GM19372 (cell line): ENCODE results near the gene APLP2.
A peak's percentile ranks its signal among the peaks of the same experiment; 100 is the strongest.

ENCODE experiments used
- ATAC-seq: cut with Tn5 transposase; IDR thresholded peaks from one replicate; pipeline ENCODE4 v1.9.1; 2021; ENCODE audit warnings: mild to moderate bottlenecking, low read depth, moderate library complexity; ENCODE audit not compliant: unreplicated experiment

The APLP2 gene

GRCh38 chr11:130054966-130055365, 14.7 kb upstream of the APLP2 start:
- ATAC-seq = no peak

DNA sequence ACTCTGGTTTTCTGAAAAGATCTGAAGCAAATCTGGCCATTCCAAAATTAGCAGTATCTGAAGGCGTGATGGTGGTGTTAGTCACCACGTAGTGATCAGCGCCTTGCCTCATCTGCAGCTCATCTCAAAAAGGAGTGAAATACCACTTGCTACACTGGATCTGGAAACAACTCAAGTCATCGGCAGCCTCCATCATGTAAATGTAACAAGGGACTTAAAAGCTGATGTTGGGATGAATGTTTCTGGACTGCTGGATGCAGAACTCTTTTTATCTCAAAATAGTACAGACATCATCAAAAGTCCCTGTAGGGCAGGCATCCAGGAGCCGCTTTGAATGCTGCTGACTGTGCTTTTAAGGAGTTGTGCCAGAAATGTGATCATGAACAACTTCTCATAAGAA, 14.1 kb upstream of the APLP2 start:
- ATAC-seq = no peak

DNA sequence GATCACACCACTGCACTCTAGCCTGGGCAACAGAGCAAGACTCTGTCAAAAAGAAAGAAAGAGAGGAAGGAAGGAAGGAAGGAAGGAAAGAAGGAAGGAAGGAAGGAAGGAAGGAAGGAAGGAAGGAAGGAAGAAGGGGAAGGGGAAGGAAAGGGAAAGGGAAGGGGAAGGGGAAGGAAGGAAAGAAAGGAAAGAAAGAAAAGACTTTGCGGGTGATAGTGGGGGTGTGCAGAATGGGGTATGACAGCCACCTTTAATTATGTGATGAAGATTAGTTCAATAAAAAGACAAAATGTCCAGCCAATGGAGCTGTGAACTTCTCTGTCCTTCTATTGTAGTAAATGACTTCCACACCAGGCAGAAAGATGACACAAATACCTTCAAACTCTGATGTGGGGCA, 8.7 kb upstream of the APLP2 start:
- no peak for ATAC-seq

DNA sequence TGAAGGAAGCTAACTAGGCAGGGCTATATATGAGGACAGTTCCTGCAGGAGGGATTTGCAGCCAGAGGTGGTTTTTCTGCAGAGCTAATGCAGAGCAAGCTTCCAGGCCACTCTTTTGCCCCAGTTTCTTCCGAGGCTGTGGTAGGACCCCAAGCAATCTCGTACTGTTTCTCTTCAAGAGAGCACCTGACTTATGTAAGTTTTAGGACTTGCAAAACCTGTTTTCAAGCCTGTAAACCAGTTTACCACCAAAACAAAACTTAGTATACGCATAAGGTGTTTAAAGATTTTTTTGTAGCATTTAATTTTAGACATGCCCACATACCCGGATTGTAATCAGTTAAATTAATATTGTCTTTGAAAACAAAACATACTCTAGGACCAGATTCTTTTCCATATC, 7.7 kb upstream of the APLP2 start:
- ATAC-seq = no peak

DNA sequence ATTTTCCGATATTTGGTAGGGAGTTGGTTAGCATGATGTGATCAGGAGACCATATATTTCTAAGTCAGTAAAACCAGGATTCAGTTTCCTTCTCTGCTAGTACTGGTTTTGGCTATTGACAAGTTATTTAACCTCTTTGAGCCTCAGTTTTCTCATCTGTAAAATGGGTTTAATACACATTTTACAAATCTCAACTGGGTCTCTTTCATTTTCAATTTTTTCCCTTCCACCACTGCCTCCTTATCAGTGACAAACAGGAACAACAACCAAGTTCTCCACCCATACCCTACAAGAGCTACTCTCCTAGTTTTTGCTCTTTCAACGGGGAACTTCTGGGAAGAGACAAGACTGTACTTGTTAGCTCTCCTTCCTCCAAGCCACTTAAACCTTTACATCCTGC, 6.2 kb upstream of the APLP2 start:
- no peak for ATAC-seq

- ATAC-seq = no peak
Observed at GRCh38 chr11:130064596-130064995, 5.1 kb upstream of the APLP2 start.

DNA sequence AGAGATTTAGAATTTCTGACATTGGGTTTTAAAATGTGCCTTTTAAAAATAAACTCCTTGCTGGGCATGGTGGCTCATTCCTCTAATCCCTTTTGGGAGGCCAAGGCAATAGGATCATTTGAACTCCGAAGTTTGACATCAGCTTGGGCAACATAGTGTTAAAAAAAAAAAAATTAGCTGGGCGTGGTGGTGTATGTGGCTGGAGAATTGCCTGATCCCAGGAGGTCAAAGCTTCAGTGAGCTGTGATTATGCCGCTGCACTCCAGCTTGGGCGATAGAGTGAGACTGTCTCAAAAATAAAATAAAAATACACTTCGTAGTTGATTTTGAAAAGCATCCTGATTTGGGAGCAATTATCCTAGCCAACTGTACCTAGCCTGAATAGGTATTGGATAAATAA, 3.4 kb upstream of the APLP2 start:
- no peak for ATAC-seq

GRCh38 chr11:130068546-130068985, 1.1 kb upstream of the APLP2 start:
- ATAC-seq = no peak

DNA sequence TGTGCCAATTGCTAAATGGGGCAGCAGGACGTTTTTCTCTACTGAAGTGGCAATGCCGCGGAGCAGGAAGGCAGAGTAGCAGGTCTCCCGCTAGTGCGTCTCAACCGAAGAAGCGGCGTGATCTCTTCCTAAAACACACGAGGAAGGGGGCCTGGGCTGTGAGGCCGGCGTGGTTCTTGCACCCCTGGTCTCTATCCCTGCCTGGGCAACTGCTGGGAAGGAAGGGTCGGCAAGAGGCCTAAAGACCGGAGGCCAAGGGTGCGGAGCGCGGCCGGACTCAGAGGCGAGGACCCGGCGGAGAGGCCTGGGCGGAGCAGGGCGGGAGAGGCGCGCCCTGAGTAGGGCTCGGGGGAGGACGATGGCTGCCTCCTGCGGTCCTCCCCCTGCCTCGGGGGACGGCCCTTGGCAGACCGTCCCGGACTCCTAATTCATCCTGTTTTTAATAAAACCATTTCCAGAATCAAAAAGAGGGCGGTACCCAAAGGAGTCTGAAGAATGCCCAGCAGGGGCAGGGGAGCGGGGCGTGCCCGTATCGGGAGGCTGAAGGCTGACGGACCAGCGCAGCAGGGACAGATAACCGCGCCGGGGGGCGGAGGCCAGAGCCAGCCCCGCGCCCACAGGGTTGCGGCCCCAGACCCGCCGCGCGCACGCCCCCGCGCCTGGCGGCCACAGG, 572 bp upstream of the APLP2 start:
- ATAC-seq = peak; percentile 34

DNA sequence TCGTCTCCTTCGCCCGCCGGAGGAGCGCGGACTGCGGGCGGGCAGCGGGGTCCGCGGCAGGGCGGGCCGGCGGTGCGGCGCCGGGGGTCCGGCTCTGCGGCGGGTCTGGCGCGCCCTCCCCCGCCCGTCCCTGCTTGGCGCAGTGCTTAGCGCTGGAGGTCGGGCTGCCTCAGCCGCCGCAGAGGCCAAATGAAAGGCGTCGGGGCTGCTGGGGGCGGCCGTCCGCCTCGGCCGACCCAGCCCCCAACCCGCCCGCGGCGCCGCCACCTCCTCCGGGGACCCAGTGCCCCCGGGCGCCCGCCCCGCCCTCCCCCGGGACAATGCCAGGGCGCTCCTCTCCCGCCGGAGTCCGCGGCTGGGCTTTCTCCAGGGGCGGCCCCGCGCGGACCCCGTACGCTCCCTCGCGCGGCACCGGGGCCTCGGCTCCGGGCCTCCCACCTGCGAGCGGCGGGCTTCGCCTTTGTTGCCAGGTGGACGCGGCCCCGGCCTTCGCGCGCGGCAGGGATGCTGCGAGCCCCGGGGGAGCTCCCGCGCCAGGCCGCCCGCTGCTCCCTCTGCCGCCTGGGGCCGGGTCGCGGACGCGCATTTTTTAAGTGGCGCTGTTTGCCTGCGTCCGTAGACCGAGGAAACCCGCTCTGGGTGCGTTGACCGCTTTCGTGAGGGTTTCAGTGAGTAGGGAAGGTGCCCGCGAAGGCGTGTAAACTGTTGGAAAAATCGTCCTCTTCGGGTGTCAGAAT, 583 bp downstream of the APLP2 start:
- ATAC-seq = peak; percentile 26

GRCh38 chr11:130070846-130071200, 1.1 kb downstream of the APLP2 start:
- ATAC-seq = no peak

DNA sequence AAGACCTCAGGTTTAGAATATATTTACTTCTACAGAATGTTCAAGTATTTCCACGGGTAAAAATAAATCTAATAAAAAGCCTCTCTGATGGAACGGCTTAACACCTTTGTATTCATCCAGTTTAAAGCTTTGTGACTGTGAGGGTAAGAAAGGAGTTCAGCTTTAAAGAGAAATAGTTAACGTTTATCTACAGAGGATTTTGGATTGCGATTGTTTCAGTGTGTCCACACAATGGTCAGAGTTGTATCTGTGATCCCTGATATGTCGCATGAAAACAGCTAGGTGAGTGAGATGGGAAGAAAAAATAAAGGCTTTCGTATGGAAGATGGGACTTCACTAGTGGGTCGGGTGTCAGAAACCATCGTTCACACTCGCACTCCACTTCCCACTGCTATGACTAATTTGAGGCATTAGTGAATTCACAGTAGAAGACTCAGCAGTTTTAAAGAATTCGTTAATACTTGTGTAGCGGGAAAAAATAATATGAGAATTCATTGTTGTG, 1.6 kb downstream of the APLP2 start:
- no peak for ATAC-seq

- ATAC-seq = no peak
Observed at GRCh38 chr11:130074736-130075135, 5.0 kb downstream of the APLP2 start.

GRCh38 chr11:130076778-130077481, 7.2 kb downstream of the APLP2 start:
- no peak for ATAC-seq

DNA sequence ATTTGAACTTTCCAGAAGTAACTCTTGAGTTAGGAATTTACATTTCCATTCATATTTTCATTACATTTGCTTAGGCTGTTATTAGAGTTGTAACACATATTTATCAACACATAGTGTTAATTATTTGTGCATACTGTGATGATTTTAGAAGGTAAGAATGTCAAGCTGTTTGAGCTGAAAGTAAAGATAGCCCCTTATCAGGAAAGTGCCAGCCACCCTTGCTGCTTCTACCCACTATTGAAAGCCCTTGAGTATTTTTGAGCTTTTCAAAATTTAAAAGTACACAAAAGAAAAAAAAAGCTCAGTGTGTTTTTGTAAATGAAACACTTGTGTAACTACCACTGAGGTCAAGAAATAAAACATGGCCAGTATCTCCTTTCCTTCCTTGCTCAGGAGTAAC, 8.0 kb downstream of the APLP2 start:
- no peak for ATAC-seq

DNA sequence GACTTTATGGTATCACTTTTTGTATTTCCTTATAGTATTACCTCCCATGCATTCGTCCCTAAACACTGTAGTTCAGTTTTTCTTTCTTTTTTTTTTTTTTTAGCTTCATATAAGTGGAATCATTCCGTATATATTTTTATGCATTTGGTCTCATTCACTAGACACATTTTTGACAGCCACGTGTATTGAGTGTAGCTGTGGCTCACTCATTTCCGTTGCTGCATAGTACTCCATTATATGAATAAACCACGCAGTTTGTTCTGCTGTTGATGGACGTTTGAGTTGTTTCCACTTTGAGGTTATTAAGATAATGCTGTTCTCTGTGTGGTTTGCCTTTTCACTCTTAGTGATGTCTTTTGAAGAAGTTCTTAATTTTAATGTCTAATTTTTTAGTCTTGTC, 8.4 kb downstream of the APLP2 start:
- no peak for ATAC-seq

GRCh38 chr11:130085671-130086290, 16.1 kb downstream of the APLP2 start:
- no peak for ATAC-seq

GRCh38 chr11:130086669-130087068, 17.0 kb downstream of the APLP2 start:
- ATAC-seq = no peak

DNA sequence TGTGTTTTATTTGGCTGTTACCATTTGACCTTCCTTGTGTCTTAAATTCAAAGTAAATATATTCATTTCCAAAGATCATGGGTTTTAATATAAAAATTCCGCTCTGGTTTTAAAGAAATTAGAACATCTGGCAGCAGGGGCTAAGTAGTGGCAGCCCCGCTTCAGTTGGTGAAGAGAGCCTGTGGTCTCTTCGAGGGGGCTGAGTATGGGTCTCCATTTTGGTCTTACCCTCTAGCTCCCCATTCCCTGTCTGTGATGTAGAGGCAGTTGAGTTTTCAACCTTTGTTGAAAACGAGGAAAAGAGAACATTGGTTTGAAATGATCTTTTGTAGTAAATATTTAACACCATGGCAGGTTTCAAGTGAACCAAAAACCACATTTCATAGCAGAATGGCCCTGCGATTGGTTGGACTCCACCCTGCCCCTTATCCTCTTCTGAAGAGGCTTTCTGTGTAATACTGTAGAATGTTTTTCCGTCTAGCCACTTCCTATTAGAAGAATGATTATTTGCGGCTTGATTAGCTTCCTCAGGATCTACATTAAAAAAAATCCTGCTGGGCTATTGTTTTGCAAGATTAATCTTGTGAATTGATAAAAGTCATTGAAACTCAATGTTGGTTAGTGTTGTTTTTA, 17.7 kb downstream of the APLP2 start:
- ATAC-seq = peak; percentile 98

GRCh38 chr11:130088217-130088616, 18.5 kb downstream of the APLP2 start:
- no peak for ATAC-seq
